Mammary epithelial cell (primary cell): ENCODE results near the gene GRID2.

ENCODE experiments used
- CTCF ChIP-seq, 2 donors: IDR thresholded peaks in 1 of 2; conservative IDR thresholded peaks in 1 of 2; 2 replicates each; pipeline ENCODE4 v1.5.1; 2011 to 2012; ENCODE audit warnings: inconsistent platforms in 2 of 2, low read length in 2 of 2, mild to moderate bottlenecking in 2 of 2, control low read depth in 1 of 2, low read depth in 1 of 2; ENCODE audit not compliant: insufficient read depth in 1 of 2; ENCODE audit errors: extremely low read depth in 1 of 2
- EZH2 ChIP-seq: IDR thresholded peaks from 2 replicates; pipeline ENCODE4 v1.6.1; 2012; ENCODE audit warnings: low read length, inconsistent platforms, borderline replicate concordance

- TF ChIP-seq CTCF (conservative IDR thresholded peaks at IDR 0.05 in 1 of 2, IDR thresholded peaks at IDR 0.05 in 1 of 2; ENCODE audit: extremely low read depth in 1 of 2, insufficient read depth in 1 of 2, low read depth in 1 of 2, low read length in 2 of 2) (no peak), EZH2 (no peak)
Observed at GRCh38 chr4:93802045-93802444, 1498.3 kb downstream of the GRID2 start.
